Activated naive CD8-positive, alpha-beta T cell treated with anti-CD3 and anti-CD28 coated beads, Interleukin-2, amount 50 U/mL, for 24 hours (primary cell): ENCODE results near the gene L3MBTL2.
A peak's percentile ranks its signal among the peaks of the same experiment; 100 is the strongest.
"Not testable (repeated sequence)": the region's sequence is repeated elsewhere in the genome, so short reads cannot be mapped to it uniquely, and the experiment has no call there.

Experiments used
- ATAC-seq: fragments of 150-1000 bp; cut with Tn5 transposase; one replicate; pipeline ENCODE4 v1.10.0; 2021
- DNase-seq: peaks from one replicate; pipeline ENCODE4 v3.0.0; 2021
- H3K27ac Mint-ChIP-seq: one replicate; pipeline ENCODE4 v1.8.0; 2021; ENCODE audit warnings: mild to moderate bottlenecking, mixed read lengths
- H3K27me3 Mint-ChIP-seq: one replicate; pipeline ENCODE4 v1.8.0; 2021; ENCODE audit warnings: mixed read lengths
- H3K36me3 Mint-ChIP-seq: one replicate; pipeline ENCODE4 v1.8.0; 2021; ENCODE audit warnings: low read depth, mixed read lengths
- H3K4me1 Mint-ChIP-seq: one replicate; pipeline ENCODE4 v1.8.0; 2021; ENCODE audit warnings: mixed read lengths
- H3K4me3 Mint-ChIP-seq: one replicate; pipeline ENCODE4 v1.8.0; 2021; ENCODE audit warnings: mild to moderate bottlenecking, moderate library complexity, mixed read lengths
- H3K9me3 Mint-ChIP-seq: one replicate; pipeline ENCODE4 v1.8.0; 2021; ENCODE audit warnings: mixed read lengths

L3MBTL2 gene

GRCh38 chr22:41245917-41246499, 40.9 kb downstream of the L3MBTL2 start:
- Mint-ChIP-seq H3K27ac (no peak overlapping the region), H3K4me3 (no peak overlapping the region), H3K36me3 (peaks cover 17% of the 10 kb centered on the region), H3K9me3 (no peaks in the 10 kb centered on the region), H3K4me1 (no peaks in the 10 kb centered on the region), H3K27me3 (no peaks in the 10 kb centered on the region)
- no peak for ATAC-seq
- no peak for DNase-seq

DNA sequence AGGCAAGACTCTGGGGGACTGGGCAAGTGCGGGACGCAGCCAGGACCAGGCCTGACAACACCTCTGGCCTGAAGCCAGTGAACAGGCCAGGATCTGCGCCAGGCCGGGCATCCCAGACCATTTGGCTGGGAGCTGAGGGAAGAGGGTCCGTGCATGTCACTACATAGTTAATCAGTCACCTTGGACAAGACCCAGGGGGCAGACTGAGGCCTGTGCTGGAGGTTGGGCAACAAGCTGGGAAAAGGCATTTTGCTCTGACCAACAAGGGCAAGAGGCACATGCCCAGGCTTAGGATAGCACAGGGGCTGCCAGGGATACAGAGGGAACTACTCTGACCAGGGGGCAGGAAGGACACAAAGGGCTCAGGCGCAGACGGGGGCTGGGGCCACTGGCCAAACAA, 42.6 kb downstream of the L3MBTL2 start:
- Mint-ChIP-seq H3K27me3 (no peaks in the 10 kb centered on the region), H3K9me3 (no peaks in the 10 kb centered on the region), H3K4me3 (no peak overlapping the region), H3K4me1 (no peaks in the 10 kb centered on the region), H3K27ac (no peak overlapping the region), H3K36me3 (peaks cover 28% of the 10 kb centered on the region)
- DNase-seq, result no peak
- no peak for ATAC-seq

- Mint-ChIP-seq H3K27ac (no peak overlapping the region), H3K4me1 (no peaks in the 10 kb centered on the region), H3K27me3 (no peaks in the 10 kb centered on the region), H3K9me3 (no peaks in the 10 kb centered on the region), H3K36me3 (peaks cover 32% of the 10 kb centered on the region), H3K4me3 (no peak overlapping the region)
- DNase-seq (no peak), ATAC-seq (no peak)
Measured at GRCh38 chr22:41248314-41248713, 43.2 kb downstream of the L3MBTL2 start.

DNA sequence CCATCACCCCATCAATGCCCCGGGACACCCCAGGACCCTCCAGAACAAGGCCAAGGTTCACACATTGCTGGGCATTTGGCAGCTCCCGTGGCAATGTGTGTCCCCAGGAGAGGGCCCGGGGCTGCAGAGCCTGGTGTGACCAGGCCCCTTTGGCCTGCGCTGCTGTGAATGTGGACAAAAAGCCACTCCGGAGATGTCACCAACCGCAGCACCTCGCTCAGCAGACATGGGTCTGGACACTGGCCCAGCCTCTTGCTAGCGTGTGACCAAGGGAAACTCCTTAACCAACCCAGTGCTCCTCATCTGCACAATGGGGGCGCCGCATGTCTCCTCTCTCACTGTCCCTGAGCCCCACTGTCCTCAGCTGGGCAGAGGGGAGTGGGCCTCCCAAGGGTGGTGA, 43.6 kb downstream of the L3MBTL2 start:
- Mint-ChIP-seq H3K27ac (no peak overlapping the region), H3K4me3 (no peak overlapping the region), H3K36me3 (peaks cover 34% of the 10 kb centered on the region), H3K27me3 (no peaks in the 10 kb centered on the region), H3K4me1 (no peaks in the 10 kb centered on the region), H3K9me3 (no peaks in the 10 kb centered on the region)
- ATAC-seq (no peak), DNase-seq (no peak)

- Mint-ChIP-seq H3K4me1 (no peaks in the 10 kb centered on the region), H3K27ac (no peak overlapping the region), H3K27me3 (no peaks in the 10 kb centered on the region), H3K9me3 (no peaks in the 10 kb centered on the region), H3K36me3 (peaks cover 37% of the 10 kb centered on the region), H3K4me3 (no peak overlapping the region)
- no peak for ATAC-seq
- no peak for DNase-seq
Measured at GRCh38 chr22:41249442-41249841, 44.3 kb downstream of the L3MBTL2 start.

GRCh38 chr22:41250127-41250526, 45.0 kb downstream of the L3MBTL2 start:
- DNase-seq, result no peak
- no peaks in the 10 kb centered on the region for H3K9me3 Mint-ChIP-seq
- H3K27me3 Mint-ChIP-seq, result no peaks in the 10 kb centered on the region
- H3K36me3 Mint-ChIP-seq, result peaks cover 37% of the 10 kb centered on the region
- no peak overlapping the region for H3K27ac Mint-ChIP-seq
- no peak for ATAC-seq
- H3K4me1 Mint-ChIP-seq, result no peaks in the 10 kb centered on the region
- no peak overlapping the region for H3K4me3 Mint-ChIP-seq

- Mint-ChIP-seq H3K27ac (no peak overlapping the region), H3K9me3 (no peaks in the 10 kb centered on the region), H3K4me3 (no peak overlapping the region), H3K4me1 (no peaks in the 10 kb centered on the region), H3K27me3 (no peaks in the 10 kb centered on the region), H3K36me3 (peaks cover 53% of the 10 kb centered on the region)
- no peak for ATAC-seq
- no peak for DNase-seq
Measured at GRCh38 chr22:41252365-41252764, 47.3 kb downstream of the L3MBTL2 start.

GRCh38 chr22:41254230-41254629, 49.1 kb downstream of the L3MBTL2 start:
- Mint-ChIP-seq H3K27me3 (no peaks in the 10 kb centered on the region), H3K4me1 (no peaks in the 10 kb centered on the region), H3K4me3 (no peak overlapping the region), H3K27ac (no peak overlapping the region), H3K36me3 (peaks cover 57% of the 10 kb centered on the region), H3K9me3 (no peaks in the 10 kb centered on the region)
- DNase-seq (no peak), ATAC-seq (no peak)

- DNase-seq, result no peak
- ATAC-seq, result no peak
- Mint-ChIP-seq H3K27ac (peak overlapping the region; percentile 50), H3K27me3 (no peaks in the 10 kb centered on the region), H3K36me3 (peaks cover 46% of the 10 kb centered on the region), H3K9me3 (no peaks in the 10 kb centered on the region), H3K4me1 (no peaks in the 10 kb centered on the region), H3K4me3 (no peak overlapping the region)
Measured at GRCh38 chr22:41256254-41257253, 51.4 kb downstream of the L3MBTL2 start.

GRCh38 chr22:41257696-41258095, 52.6 kb downstream of the L3MBTL2 start:
- Mint-ChIP-seq H3K4me3 (no peak overlapping the region), H3K27ac (no peak overlapping the region), H3K9me3 (no peaks in the 10 kb centered on the region), H3K36me3 (peaks cover 47% of the 10 kb centered on the region), H3K4me1 (no peaks in the 10 kb centered on the region), H3K27me3 (no peaks in the 10 kb centered on the region)
- ATAC-seq, result no peak
- no peak for DNase-seq

GRCh38 chr22:41259756-41260155, 54.6 kb downstream of the L3MBTL2 start:
- peaks cover 49% of the 10 kb centered on the region for H3K36me3 Mint-ChIP-seq
- ATAC-seq, H3K27ac Mint-ChIP-seq, H3K9me3 Mint-ChIP-seq, H3K4me1 Mint-ChIP-seq, H3K27me3 Mint-ChIP-seq, DNase-seq, H3K4me3 Mint-ChIP-seq: not testable (repeated sequence)

DNA sequence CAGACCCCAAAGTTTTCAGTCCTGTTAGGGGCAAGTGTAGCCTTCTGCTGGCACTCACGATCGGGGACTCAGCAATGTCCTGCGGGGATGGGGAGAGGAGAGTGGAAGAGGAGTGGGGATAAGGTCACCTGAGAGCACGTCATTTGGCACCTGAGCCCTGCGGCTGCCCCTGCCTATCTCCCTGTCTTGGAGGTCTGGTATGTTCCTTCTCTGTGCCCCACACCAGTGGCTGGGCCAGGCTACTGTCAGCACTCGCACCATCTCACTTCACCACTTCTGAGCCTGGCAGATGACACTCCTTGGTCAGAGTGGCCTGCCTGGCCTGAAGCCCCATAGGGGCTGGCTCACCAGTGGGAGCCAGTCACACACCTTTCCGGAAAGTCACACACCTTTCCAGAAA, 55.8 kb downstream of the L3MBTL2 start:
- Mint-ChIP-seq H3K27ac (no peak overlapping the region), H3K9me3 (no peaks in the 10 kb centered on the region), H3K36me3 (peaks cover 52% of the 10 kb centered on the region), H3K4me3 (no peak overlapping the region), H3K27me3 (no peaks in the 10 kb centered on the region), H3K4me1 (peaks cover 1% of the 10 kb centered on the region)
- no peak for DNase-seq
- no peak for ATAC-seq

GRCh38 chr22:41261541-41262249, 56.6 kb downstream of the L3MBTL2 start:
- no peak for DNase-seq
- no peaks in the 10 kb centered on the region for H3K27me3 Mint-ChIP-seq
- H3K4me3 Mint-ChIP-seq, result no peak overlapping the region
- peaks cover 4% of the 10 kb centered on the region for H3K4me1 Mint-ChIP-seq
- no peak for ATAC-seq
- no peak overlapping the region for H3K27ac Mint-ChIP-seq
- H3K36me3 Mint-ChIP-seq, result peaks cover 53% of the 10 kb centered on the region
- H3K9me3 Mint-ChIP-seq, result no peaks in the 10 kb centered on the region

GRCh38 chr22:41262250-41262765, 57.2 kb downstream of the L3MBTL2 start:
- peaks cover 48% of the 10 kb centered on the region for H3K36me3 Mint-ChIP-seq
- DNase-seq (no peak), ATAC-seq (no peak)
- no peak overlapping the region for H3K4me3 Mint-ChIP-seq
- no peaks in the 10 kb centered on the region for H3K9me3 Mint-ChIP-seq
- no peak overlapping the region for H3K27ac Mint-ChIP-seq
- H3K27me3 Mint-ChIP-seq, result no peaks in the 10 kb centered on the region
- peaks cover 4% of the 10 kb centered on the region for H3K4me1 Mint-ChIP-seq
